Common myeloid progenitor, CD34-positive (primary cell): ENCODE measurements around the gene HELZ.

ENCODE experiments used
- CTCF ChIA-PET: fragments of 350-600 bp; sonication (Branson Sonifier 250); formaldehyde crosslinking; loops from one replicate; lab custom pipeline; 2021; ENCODE audit warnings: antibody characterized with exemption; lab: Charles Lee
- POLR2A ChIA-PET: fragments of 350-600 bp; sonication (Branson Sonifier 250); formaldehyde crosslinking; loops from one replicate; lab custom pipeline; 2021; ENCODE audit warnings: antibody characterized with exemption; lab: Charles Lee
- DNase-seq, 3 donors: peaks; one replicate each; pipeline versions ENCODE4 v3.0.0 to v3.0.0-alpha.2; 2013
- H3K27ac ChIP-seq, 2 experiments: 1 replicate in 1 of 2; 2 replicates in 1 of 2; pipeline ENCODE4 v1.7.0; 2013; ENCODE audit warnings: inconsistent platforms in 2 of 2, low read length in 2 of 2, mild to moderate bottlenecking in 2 of 2, low read depth in 1 of 2, moderate library complexity in 1 of 2; ENCODE audit not compliant: severe bottlenecking in 2 of 2, insufficient read depth in 1 of 2, poor library complexity in 1 of 2
- H3K27me3 ChIP-seq, 5 experiments: replicated peaks in 2 of 5; 1 replicate in 3 of 5; 2 replicates in 2 of 5; pipeline versions ENCODE4 v1.6.1 to v1.7.0; 2013; ENCODE audit warnings: low read length in 4 of 5, mild to moderate bottlenecking in 2 of 5, moderate library complexity in 2 of 5, inconsistent platforms in 1 of 5; ENCODE audit not compliant: insufficient read depth in 5 of 5, control insufficient read depth in 4 of 5
- H3K36me3 ChIP-seq, 4 experiments: 1 replicate in 2 of 4; 2 replicates in 2 of 4; pipeline versions ENCODE4 v1.6.1 to v1.7.0; 2013; ENCODE audit warnings: low read length in 3 of 4, control low read depth in 1 of 4, mild to moderate bottlenecking in 1 of 4; ENCODE audit not compliant: control insufficient read depth in 4 of 4, insufficient read depth in 4 of 4
- H3K4me1 ChIP-seq, 4 experiments: 1 replicate in 3 of 4; 2 replicates in 1 of 4; pipeline versions ENCODE4 v1.6.1 to v1.7.1; 2013; ENCODE audit warnings: low read length in 3 of 4, mild to moderate bottlenecking in 3 of 4, control low read depth in 1 of 4, inconsistent platforms in 1 of 4, moderate library complexity in 1 of 4; ENCODE audit not compliant: control insufficient read depth in 4 of 4, insufficient read depth in 4 of 4; ENCODE audit errors: control extremely low read depth in 1 of 4
- H3K4me3 ChIP-seq, 7 experiments: 1 replicate in 4 of 7; 2 replicates in 3 of 7; pipeline versions ENCODE4 v1.5.1 to v1.7.0; 2013; ENCODE audit warnings: mild to moderate bottlenecking in 7 of 7, low read length in 6 of 7, moderate library complexity in 6 of 7, inconsistent platforms in 2 of 7, low read depth in 2 of 7, control low read depth in 1 of 7; ENCODE audit not compliant: insufficient read depth in 4 of 7, control insufficient read depth in 1 of 7; ENCODE audit errors: extremely low read depth in 1 of 7
- H3K9me3 ChIP-seq, 5 experiments: 1 replicate in 4 of 5; 2 replicates in 1 of 5; pipeline versions ENCODE4 v1.6.1 to v1.7.1; 2013; ENCODE audit warnings: low read length in 4 of 5, mild to moderate bottlenecking in 2 of 5, inconsistent platforms in 1 of 5, low read depth in 1 of 5, moderate library complexity in 1 of 5; ENCODE audit not compliant: control insufficient read depth in 4 of 5, insufficient read depth in 2 of 5; ENCODE audit errors: control extremely low read depth in 1 of 5
- WGBS: methylation state at CpG from one replicate; pipeline ENCODE4 v1.1.5; 2013; ENCODE audit not compliant: insufficient coverage; 5-methylcytosine and 5-hydroxymethylcytosine counted together

The HELZ gene

DNA sequence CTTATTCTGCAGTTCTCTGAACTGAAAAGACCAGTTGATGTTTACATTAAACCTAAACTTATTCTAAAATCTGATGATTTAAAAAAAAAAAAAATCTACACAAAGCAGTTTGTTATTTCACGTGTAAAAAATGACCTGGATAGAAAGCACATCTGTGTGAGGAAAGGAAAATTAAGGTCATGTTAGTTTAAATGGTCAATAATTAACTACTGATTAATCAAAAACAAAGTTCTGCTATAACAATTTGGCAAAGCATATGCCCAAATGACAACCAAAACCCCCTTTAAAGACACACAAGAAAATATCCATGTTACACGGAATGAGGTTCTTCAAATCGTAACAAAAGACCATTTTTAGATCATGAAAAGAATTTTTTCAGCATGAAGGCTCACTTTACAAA is 170.2 kb downstream of the HELZ start:
- H3K4me1 ChIP-seq = no peaks in the 10 kb centered on the region
- DNase-seq = no peak
- no peak overlapping the region for H3K27ac ChIP-seq
- WGBS = 100% methylated on average over 1 of the region's 3 CpGs
- ChIA-PET POLR2A (no interaction called here), CTCF (interaction anchor here (0.9 to 1.7 kb wide), 2 partner anchors 8 to 12 kb away, joined by 4 read pairs; no protein-coding TSS in a partner anchor)
- no peaks in the 10 kb centered on the region for H3K9me3 ChIP-seq
- no peaks in the 10 kb centered on the region for H3K27me3 ChIP-seq
- H3K36me3 ChIP-seq = peaks cover 8 to 33% (median 24%) of the 10 kb centered on the region in 4 experiments
- H3K4me3 ChIP-seq = no peak overlapping the region

DNA sequence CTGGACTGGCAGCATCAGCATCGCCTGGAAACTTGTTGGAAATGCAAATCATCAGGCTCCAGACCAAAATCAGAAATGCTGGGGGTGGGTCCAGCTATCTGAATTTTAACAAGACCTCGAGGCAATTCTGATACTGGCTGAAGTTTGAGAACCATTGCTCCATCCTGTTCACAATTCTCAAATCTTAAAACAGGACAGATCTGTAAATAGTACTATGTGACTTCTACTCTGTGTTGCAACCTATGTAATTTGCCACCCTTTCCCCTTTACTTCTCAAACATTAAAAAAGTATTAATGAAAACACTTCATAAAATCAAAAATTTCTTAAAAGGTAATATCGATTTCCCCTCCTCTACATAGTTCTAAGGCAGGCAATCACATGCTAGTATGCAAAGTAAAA is 172.1 kb downstream of the HELZ start:
- Histone ChIP-seq H3K27ac (no peak overlapping the region), H3K4me1 (no peaks in the 10 kb centered on the region), H3K27me3 (no peaks in the 10 kb centered on the region), H3K4me3 (no peak overlapping the region), H3K36me3 (peaks cover 2 to 23% (median 17%) of the 10 kb centered on the region in 4 experiments), H3K9me3 (no peaks in the 10 kb centered on the region)
- ChIA-PET CTCF (no interaction called here), POLR2A (no interaction called here)
- WGBS = 100% methylated on average over 2 of the region's 3 CpGs
- no peak for DNase-seq

DNA sequence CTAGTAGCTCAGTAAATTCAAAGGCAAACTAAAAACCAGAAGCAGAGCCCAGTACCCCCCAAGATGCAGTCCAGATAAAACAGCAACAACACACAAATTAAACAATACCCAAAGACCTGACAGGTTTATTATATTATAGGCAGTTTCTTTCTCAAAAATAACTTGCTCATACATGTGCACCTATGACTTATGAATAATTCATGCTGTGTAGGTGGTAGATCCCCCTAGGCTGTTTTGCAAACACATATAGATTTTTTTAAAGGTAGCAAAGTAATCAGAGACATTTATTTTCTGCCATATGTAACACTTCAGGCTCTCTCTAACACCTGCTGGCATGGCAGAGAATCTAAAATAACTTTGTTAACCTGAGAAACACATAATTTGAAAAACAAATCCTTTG is 173.4 kb downstream of the HELZ start:
- POLR2A ChIA-PET = no interaction called here

DNA sequence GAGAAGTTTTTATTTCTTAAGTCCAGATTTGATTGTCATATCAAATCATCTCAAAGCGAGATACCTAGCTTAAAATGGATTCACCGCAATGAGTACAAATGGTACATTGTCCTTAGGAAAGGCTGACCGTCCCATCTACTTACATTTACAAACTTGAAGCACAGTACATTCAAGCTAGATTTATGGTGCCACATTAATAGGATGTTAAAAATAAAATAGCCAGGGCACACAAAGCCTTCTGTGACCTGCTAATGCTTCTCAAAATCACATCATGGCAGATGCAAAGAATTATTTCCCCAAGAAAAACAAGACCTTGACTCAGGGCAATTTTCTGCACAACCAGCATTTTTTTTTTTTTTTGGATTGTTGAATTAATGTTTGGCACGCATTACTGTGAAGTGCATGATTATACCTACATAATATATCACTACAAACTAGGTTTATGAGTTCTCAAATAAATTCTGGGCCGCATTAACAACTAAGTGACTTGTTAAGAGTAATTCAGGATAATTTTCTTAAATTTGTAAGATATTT is 175.3 kb downstream of the HELZ start:
- DNase-seq = no peak
- Histone ChIP-seq H3K4me3 (no peak overlapping the region), H3K27me3 (no peaks in the 10 kb centered on the region), H3K4me1 (no peaks in the 10 kb centered on the region), H3K27ac (no peak overlapping the region), H3K9me3 (no peaks in the 10 kb centered on the region), H3K36me3 (peaks cover 0 to 11% (median 5%) of the 10 kb centered on the region in 4 experiments)
- ChIA-PET CTCF (no interaction called here), POLR2A (no interaction called here)
- 100% methylated on average over 1 of the region's 5 CpGs for WGBS

More for the DNA sequence above, 173.4 kb downstream of the HELZ start:
- Histone ChIP-seq H3K27me3 (no peaks in the 10 kb centered on the region), H3K27ac (no peak overlapping the region), H3K36me3 (peaks cover 0 to 19% (median 10%) of the 10 kb centered on the region in 4 experiments), H3K4me1 (no peaks in the 10 kb centered on the region), H3K9me3 (no peaks in the 10 kb centered on the region), H3K4me3 (no peak overlapping the region)
- CTCF ChIA-PET = no interaction called here
- DNase-seq = no peak

DNA sequence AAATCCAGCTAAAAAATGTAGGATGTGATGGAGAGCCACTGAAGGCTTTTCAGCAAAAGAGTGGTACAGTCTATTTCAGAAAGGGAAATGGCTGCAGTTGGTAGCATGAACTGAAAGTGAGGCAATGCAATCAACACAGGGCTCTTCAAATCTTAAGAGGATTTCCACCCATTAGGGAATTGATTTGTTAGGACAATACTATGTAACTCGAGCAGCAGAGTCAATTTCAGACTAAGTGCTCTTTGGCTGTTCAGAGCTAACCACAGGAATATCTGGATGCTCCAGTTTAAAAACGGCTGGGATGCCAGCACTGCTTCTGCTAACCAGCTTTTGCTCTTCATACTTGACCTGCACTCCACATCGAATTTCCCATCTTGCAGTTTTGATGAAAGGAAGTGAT is 176.0 kb downstream of the HELZ start:
- Histone ChIP-seq H3K36me3 (peaks cover 0 to 10% (median 5%) of the 10 kb centered on the region in 4 experiments), H3K4me1 (no peaks in the 10 kb centered on the region), H3K9me3 (no peaks in the 10 kb centered on the region), H3K4me3 (no peak overlapping the region), H3K27ac (no peak overlapping the region), H3K27me3 (no peaks in the 10 kb centered on the region)
- POLR2A ChIA-PET = no interaction called here
- CTCF ChIA-PET = no interaction called here
- DNase-seq = no peak
- 86% methylated on average over 2 of the region's 3 CpGs for WGBS

DNA sequence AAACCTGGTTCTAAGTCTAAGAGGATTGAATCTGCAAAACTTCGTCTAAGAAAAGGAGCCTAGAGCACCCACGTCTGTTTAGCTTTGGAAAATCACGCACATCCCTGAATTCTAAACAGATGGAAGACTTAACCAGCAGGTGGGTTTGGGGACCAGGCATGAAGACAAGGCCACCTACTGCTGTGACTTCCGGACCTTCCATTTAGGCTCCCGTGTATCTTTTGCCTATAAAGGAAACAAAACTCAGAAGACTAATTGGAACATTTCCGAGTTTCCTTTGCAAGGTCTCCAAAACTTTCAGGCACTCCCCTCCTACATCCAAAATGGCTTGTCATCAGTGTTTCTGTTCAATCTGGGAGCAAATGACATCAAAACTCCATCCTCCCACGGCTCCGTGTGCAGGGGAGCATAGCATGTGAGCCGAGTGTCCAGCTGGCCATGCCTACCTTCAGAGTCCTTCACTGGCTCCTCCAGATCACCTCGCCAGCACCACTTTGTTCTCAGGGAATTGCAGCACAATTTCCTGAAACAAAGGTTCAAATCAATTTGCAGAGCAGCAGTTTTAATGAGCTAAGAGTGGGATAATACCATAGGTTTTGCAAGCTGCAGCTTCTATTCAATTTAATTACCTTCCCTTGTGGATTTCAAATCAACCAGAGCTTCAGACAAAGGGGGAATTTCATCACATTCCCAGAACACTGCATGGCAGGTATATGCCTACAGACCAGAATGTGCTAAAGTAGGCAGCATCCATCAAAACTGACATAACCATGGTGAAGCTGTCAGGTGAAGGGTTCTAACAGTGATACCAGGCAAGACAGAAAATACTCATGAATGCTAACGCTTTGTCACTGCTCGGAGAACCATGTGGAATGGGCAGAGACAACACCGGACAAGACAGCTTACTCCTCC is 177.2 kb downstream of the HELZ start:
- Histone ChIP-seq H3K4me3 (no peak overlapping the region), H3K36me3 (peaks cover 0 to 6% (median 3%) of the 10 kb centered on the region in 4 experiments), H3K4me1 (no peaks in the 10 kb centered on the region), H3K27me3 (no peaks in the 10 kb centered on the region), H3K27ac (no peak overlapping the region), H3K9me3 (no peaks in the 10 kb centered on the region)
- DNase-seq = no peak
- WGBS = 97% methylated on average over 13 of the region's 13 CpGs
- ChIA-PET POLR2A (no interaction called here), CTCF (interaction anchor here (1.5 kb wide), 1 partner anchor 8 kb away, joined by 4 read pairs; no protein-coding TSS in a partner anchor)

DNA sequence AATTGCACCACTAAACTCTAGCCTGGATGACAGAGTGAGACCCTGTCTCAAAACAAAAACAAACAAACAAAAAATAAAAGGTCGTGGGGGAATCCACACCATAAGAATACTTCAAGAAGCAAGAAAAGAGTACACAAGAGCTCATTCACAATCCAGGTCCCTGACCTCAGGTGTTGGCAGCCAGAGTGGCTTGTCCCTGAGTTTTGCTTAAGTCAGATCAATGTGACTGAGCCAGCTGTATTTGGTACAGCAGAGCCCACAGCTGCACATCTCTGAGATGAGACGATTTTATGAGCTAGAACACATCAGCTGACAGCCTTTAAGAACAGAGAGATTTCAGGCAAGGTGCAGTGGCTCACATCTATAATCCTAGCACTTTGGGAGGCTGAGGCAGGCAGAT is 178.3 kb downstream of the HELZ start:
- POLR2A ChIA-PET = no interaction called here
- WGBS = 94% methylated on average over 2 of the region's 2 CpGs
- Histone ChIP-seq H3K27ac (no peak overlapping the region), H3K36me3 (no peaks in the 10 kb centered on the region), H3K4me1 (no peaks in the 10 kb centered on the region), H3K9me3 (no peaks in the 10 kb centered on the region), H3K27me3 (no peaks in the 10 kb centered on the region), H3K4me3 (no peak overlapping the region)
- DNase-seq = no peak
- CTCF ChIA-PET = interaction anchor here (1.5 kb wide), 1 partner anchor 9 kb away, joined by 4 read pairs; no protein-coding TSS in a partner anchor
